Naive thymus-derived CD4-positive, alpha-beta T cell (primary cell): ENCODE measurements around the gene PIANP. TPM values are rescaled to one million over a fixed set of nuclear protein-coding genes. Genes with fewer than 3 reads are reported as not detected.
A peak's percentile ranks its signal among the peaks of the same experiment; 100 is the strongest.

Experiments
- ATAC-seq: fragments of 150-1000 bp; cut with Tn5 transposase; 2 replicates; pipeline ENCODE4 v1.10.0; 2021; ENCODE audit warnings: mild to moderate bottlenecking, moderate library complexity
- CTCF ChIA-PET: fragments of 350-600 bp; sonication (Branson Sonifier 250); formaldehyde crosslinking; loops from one replicate; lab custom pipeline; 2021; ENCODE audit warnings: antibody characterized with exemption; lab: Charles Lee
- POLR2A ChIA-PET: fragments of 350-600 bp; sonication (Branson Sonifier 250); formaldehyde crosslinking; loops from one replicate; lab custom pipeline; 2021; ENCODE audit warnings: antibody characterized with exemption, inconsistent platforms; lab: Charles Lee
- DNase-seq, 9 donors: peaks; one replicate each; pipeline versions ENCODE4 v3.0.0 to v3.0.0-alpha.2; 2020 to 2022; ENCODE audit warnings: mixed read lengths in 1 of 9
- H3K27ac ChIP-seq: one replicate; pipeline ENCODE4 v1.7.0; 2013; ENCODE audit warnings: mild to moderate bottlenecking, low read depth, low read length, moderate library complexity
- H3K27me3 ChIP-seq, 2 donors: one replicate each; pipeline ENCODE4 v1.7.0; 2013; ENCODE audit warnings: low read length in 2 of 2, mild to moderate bottlenecking in 2 of 2, moderate library complexity in 2 of 2; ENCODE audit not compliant: control insufficient read depth in 2 of 2, insufficient read depth in 2 of 2
- H3K36me3 ChIP-seq, 3 experiments: 1 replicate in 2 of 3; 2 replicates in 1 of 3; pipeline ENCODE4 v1.7.0; 2013; ENCODE audit warnings: low read length in 3 of 3, mild to moderate bottlenecking in 3 of 3, moderate library complexity in 1 of 3; ENCODE audit not compliant: insufficient read depth in 3 of 3, control insufficient read depth in 2 of 3
- H3K4me1 ChIP-seq, 2 donors: one replicate each; pipeline ENCODE4 v1.7.0; 2013; ENCODE audit warnings: low read length in 2 of 2, mild to moderate bottlenecking in 2 of 2, moderate library complexity in 1 of 2; ENCODE audit not compliant: control insufficient read depth in 2 of 2, insufficient read depth in 2 of 2
- H3K4me3 ChIP-seq: 2 replicates; pipeline ENCODE4 v1.7.0; 2013; ENCODE audit warnings: mild to moderate bottlenecking, low read length
- H3K9me3 ChIP-seq, 3 experiments: 1 replicate in 2 of 3; 2 replicates in 1 of 3; pipeline ENCODE4 v1.7.0; 2013; ENCODE audit warnings: low read length in 3 of 3; ENCODE audit not compliant: control insufficient read depth in 2 of 3
- H3K27ac Mint-ChIP-seq, 9 donors: one replicate each; pipeline ENCODE4 v1.8.0; 2020 to 2022; ENCODE audit warnings: mixed read lengths in 9 of 9, mild to moderate bottlenecking in 8 of 9, moderate library complexity in 5 of 9, inconsistent platforms in 2 of 9
- H3K27me3 Mint-ChIP-seq, 5 donors: one replicate each; pipeline ENCODE4 v1.8.0; 2021 to 2022; ENCODE audit warnings: mixed read lengths in 5 of 5, mild to moderate bottlenecking in 1 of 5
- H3K36me3 Mint-ChIP-seq, 5 donors: one replicate each; pipeline ENCODE4 v1.8.0; 2020 to 2022; ENCODE audit warnings: mixed read lengths in 5 of 5, mild to moderate bottlenecking in 3 of 5, inconsistent platforms in 1 of 5
- H3K4me1 Mint-ChIP-seq, 7 donors: one replicate each; pipeline ENCODE4 v1.8.0; 2020 to 2022; ENCODE audit warnings: mixed read lengths in 7 of 7, mild to moderate bottlenecking in 3 of 7, inconsistent platforms in 1 of 7
- H3K4me3 Mint-ChIP-seq, 10 donors: one replicate each; pipeline ENCODE4 v1.8.0; 2020 to 2022; ENCODE audit warnings: mild to moderate bottlenecking in 10 of 10, mixed read lengths in 10 of 10, moderate library complexity in 6 of 10, inconsistent platforms in 2 of 10
- H3K9me3 Mint-ChIP-seq, 11 donors: one replicate each; pipeline ENCODE4 v1.8.0; 2020 to 2022; ENCODE audit warnings: mixed read lengths in 11 of 11, mild to moderate bottlenecking in 4 of 11, inconsistent platforms in 1 of 11, moderate library complexity in 1 of 11
- intact Hi-C, 2 donors: fragments of 100-400 bp; cut with micrococcal nuclease; formaldehyde crosslinking; loops; one replicate each; pipeline ENCODE4 v1.15.1; 2023
- polyA plus RNA-seq, 2 donors: library from polyadenylated mRNA; unstranded; fragments of 300-500 nt; fragmentation: Illumina TruSeq; gene quantifications; one replicate each; pipeline ENCODE4 v1.2.3, GENCODE V29; 2021
- total RNA-seq, 6 experiments: library from RNA in 5 of 6; stranded (reverse) in 5 of 6; gene quantifications; 1 replicate in 5 of 6; 2 replicates in 1 of 6; pipeline ENCODE4 v1.2.3 and lab custom pipeline; 2021 to 2026

Gene PIANP
- total and polyA plus RNA-seq, 7 experiments from 2014 or later, result 0.22 to 1.7 (median 0.84) TPM; not detected in 1

DNA sequence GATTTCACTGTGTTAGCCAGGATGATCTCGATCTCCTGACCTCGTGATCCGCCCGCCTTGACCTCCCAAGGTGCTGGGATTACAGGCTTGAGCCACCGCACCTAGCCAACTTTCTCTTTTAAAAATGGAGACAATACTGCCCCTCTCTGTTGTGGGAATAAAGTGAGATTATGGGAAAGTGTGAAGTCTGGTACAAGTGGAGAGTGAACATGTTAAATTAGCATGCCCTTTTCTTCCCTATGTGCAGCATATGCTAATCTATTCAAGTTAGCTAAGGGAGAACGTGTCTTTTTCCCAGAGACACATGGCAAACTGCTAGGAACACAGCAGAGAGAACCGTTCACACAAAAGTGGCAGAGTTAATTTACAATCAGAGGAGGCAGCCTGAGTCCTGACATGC lies 24.7 kb upstream of the PIANP start:
- intact Hi-C loops, result loop anchor here in 1 of 2 donors (2.0 kb wide), 1 partner anchor 293 kb away; the partner anchor contains the start of gene LPCAT3
- H3K4me3 ChIP-seq, result no peak overlapping the region
- POLR2A ChIA-PET, result interaction anchor here (0.7 to 3.6 kb wide), 8 partner anchors 11 to 127 kb away, joined by 3 to 67 read pairs (median 7); partner anchors contain the start of genes CDCA3, MLF2, USP5 and ZNF384
- no peaks in the 10 kb centered on the region for H3K27me3 ChIP-seq
- ATAC-seq (no peak), DNase-seq (no peak)
- Mint-ChIP-seq H3K4me3 (peak overlapping the region in 9 of 10 donors; percentile 16 to 97 (median 65)), H3K4me1 (peaks cover 24 to 34% (median 29%) of the 10 kb centered on the region in 7 donors), H3K36me3 (peaks cover 8 to 29% (median 11%) of the 10 kb centered on the region in 5 donors), H3K27ac (peak overlapping the region in 7 of 9 donors; percentile 33 to 96 (median 58)), H3K27me3 (no peaks in the 10 kb centered on the region), H3K9me3 (peaks cover 0 to 3% (median 0%) of the 10 kb centered on the region in 11 donors)
- peaks cover 12 to 30% (median 18%) of the 10 kb centered on the region in 3 experiments for H3K36me3 ChIP-seq
- H3K27ac ChIP-seq, result no peak overlapping the region
- CTCF ChIA-PET, result interaction anchor here (1.0 to 3.0 kb wide), 3 partner anchors 36 to 126 kb away, joined by 3 to 11 read pairs (median 7); partner anchors contain the start of genes CDCA3, USP5 and ZNF384
- H3K4me1 ChIP-seq, result peaks cover 10 to 11% of the 10 kb centered on the region in 2 donors
- H3K9me3 ChIP-seq, result no peaks in the 10 kb centered on the region

DNA sequence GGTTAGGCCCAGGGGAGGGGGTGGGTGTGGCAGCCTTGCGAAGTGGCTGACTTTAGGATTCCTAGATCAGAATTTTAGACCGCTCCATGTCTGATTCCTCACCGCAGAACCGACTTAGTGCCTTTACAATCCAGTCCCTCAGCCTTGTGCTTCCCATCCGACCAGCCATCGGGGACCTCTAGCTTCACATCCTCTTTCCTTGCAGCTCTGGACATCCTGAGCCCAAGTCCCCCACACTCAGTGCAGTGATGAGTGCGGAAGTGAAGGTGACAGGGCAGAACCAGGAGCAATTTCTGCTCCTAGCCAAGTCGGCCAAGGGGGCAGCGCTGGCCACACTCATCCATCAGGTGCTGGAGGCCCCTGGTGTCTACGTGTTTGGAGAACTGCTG lies 23.8 kb upstream of the PIANP start:
- H3K36me3 Mint-ChIP-seq, result peaks cover 4 to 20% (median 8%) of the 10 kb centered on the region in 5 donors
- intact Hi-C loops, result loop anchor here (1.0 to 2.0 kb wide), 14 partner anchors 21 to 294 kb away; partner anchors contain the start of genes CHD4 (in 2 of the 2), ING4 (in 2 of the 2), MLF2 (in 2 of the 2) and MRPL51 (in 2 of the 2)
- H3K27ac Mint-ChIP-seq, result peak overlapping the region; percentile 90 to 98 (median 96)
- no peaks in the 10 kb centered on the region for H3K9me3 ChIP-seq
- DNase-seq (peak in 1 of 9 donors; percentile 39), ATAC-seq (peak; percentile 13)
- peak overlapping the region; percentile 75 for H3K27ac ChIP-seq
- H3K36me3 ChIP-seq, result peaks cover 9 to 21% (median 12%) of the 10 kb centered on the region in 3 experiments
- H3K9me3 Mint-ChIP-seq, result peaks cover 0 to 3% (median 0%) of the 10 kb centered on the region in 11 donors
- no peaks in the 10 kb centered on the region for H3K27me3 Mint-ChIP-seq
- peak overlapping the region; percentile 63 for H3K4me3 ChIP-seq
- H3K4me1 Mint-ChIP-seq, result peaks cover 24 to 34% (median 27%) of the 10 kb centered on the region in 7 donors
- CTCF ChIA-PET, result interaction anchor here (0.6 to 3.0 kb wide), 6 partner anchors 25 to 127 kb away, joined by 3 to 11 read pairs (median 4); partner anchors contain the start of genes CDCA3, USP5 and ZNF384
- no peaks in the 10 kb centered on the region for H3K27me3 ChIP-seq
- peaks cover 10 to 11% of the 10 kb centered on the region in 2 donors for H3K4me1 ChIP-seq
- POLR2A ChIA-PET, result interaction anchor here (0.6 to 3.6 kb wide), 28 partner anchors 8 to 453 kb away, joined by 3 to 67 read pairs (median 4); partner anchors contain the start of genes CD4, CDCA3, ENO2 and MLF2
- H3K4me3 Mint-ChIP-seq, result peak overlapping the region; percentile 80 to 97 (median 92)

DNA sequence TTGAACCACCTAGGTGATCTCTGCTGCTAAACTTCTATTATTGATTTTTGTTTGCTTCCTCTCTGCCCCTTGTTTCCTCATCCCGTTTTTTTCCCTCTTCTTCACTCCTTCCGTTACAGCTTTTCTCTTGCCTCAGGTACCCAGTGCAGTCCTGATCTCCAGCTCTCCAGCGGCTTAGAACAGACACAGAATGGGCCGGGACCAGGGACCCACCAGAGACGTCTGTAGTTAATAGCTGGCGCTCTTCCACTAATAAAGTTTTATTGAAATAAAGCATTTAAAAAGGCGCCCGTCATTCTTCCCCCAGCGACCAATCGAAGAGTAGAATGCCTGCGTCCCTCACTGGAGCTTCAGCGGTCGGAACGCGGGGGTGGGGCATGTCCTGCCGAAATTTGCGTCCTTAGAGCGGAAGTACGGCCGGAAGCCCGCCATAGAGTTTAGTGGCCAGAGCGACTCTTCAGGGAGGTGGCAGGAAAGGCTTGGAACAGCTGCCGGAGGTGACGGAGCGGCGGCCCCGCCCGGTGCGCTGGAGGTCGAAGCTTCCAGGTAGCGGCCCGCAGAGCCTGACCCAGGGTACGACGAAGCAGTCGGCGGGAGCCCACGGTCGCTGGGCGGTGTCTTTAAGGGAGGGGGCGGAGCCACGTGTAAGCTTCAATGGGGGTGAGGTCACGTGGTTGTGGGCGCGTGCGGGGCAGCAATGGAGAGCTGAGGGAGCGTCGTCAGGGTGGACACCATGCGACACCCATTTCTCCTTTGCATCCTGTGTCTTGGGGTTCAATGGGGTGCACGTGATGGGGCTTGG lies 23.2 kb upstream of the PIANP start, which contains the start of gene COPS7A:
TSS of gene COPS7A (plus strand) at position 440 of the 802 bp plus-strand sequence. CDS start 611 bp downstream, outside the sequence.
- H3K4me3 Mint-ChIP-seq, result peak within 1 kb of the TSS; percentile 80 to 97 (median 92)
- DNase-seq (peak; percentile 77 to 94 (median 90)), ATAC-seq (peak; percentile 93)
- H3K27me3 ChIP-seq, result no peaks in the 10 kb centered on the region
- ChIA-PET CTCF (interaction anchor here (0.6 to 3.0 kb wide), 9 partner anchors 24 to 128 kb away, joined by 3 to 11 read pairs (median 3); partner anchors contain the start of genes CDCA3, MLF2, USP5 and ZNF384), POLR2A (interaction anchor here (0.6 to 3.6 kb wide), 36 partner anchors 9 to 454 kb away, joined by 3 to 67 read pairs (median 4); partner anchors contain the start of genes C12orf57, CD27, CD4 and CDCA3)
- peak within 1 kb of the TSS; percentile 75 for H3K27ac ChIP-seq
- H3K36me3 ChIP-seq, result peaks cover 3 to 15% (median 6%) of the 10 kb centered on the region in 3 experiments
- H3K27me3 Mint-ChIP-seq, result no peaks in the 10 kb centered on the region
- H3K36me3 Mint-ChIP-seq, result peaks cover 4 to 14% (median 7%) of the 10 kb centered on the region in 5 donors
- intact Hi-C loops, result loop anchor here (1.0 to 2.0 kb wide), 14 partner anchors 21 to 295 kb away; partner anchors contain the start of genes CHD4 (in 2 of the 2), ING4 (in 2 of the 2), MLF2 (in 2 of the 2) and MRPL51 (in 2 of the 2)
- peaks cover 10 to 11% of the 10 kb centered on the region in 2 donors for H3K4me1 ChIP-seq
- H3K4me3 ChIP-seq, result peak within 1 kb of the TSS; percentile 63
- H3K4me1 Mint-ChIP-seq, result peaks cover 24 to 34% (median 27%) of the 10 kb centered on the region in 7 donors
- peak within 1 kb of the TSS; percentile 90 to 98 (median 96) for H3K27ac Mint-ChIP-seq
- H3K9me3 Mint-ChIP-seq, result peaks cover 0 to 3% (median 0%) of the 10 kb centered on the region in 11 donors
- H3K9me3 ChIP-seq, result no peaks in the 10 kb centered on the region

DNA sequence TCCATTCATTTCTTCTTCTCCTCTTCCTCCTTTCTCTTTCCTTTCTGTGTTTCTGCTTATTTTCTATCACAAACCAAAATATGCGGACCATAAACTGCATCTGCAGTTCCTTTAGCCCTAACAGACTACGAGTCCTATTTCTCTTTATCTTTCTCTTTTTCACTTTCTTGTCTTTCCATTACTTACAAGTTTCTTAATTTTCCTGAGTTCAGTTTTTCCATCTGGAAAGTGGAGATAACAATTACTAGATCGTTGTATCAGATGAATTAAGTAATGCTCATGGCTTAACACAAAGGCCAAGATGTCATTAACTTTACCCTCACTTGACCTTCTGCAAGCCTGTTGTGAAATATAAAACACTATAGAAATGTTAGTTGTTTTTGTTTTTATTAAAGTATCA lies 22.2 kb upstream of the PIANP start:
- H3K9me3 Mint-ChIP-seq, result peaks cover 0 to 3% (median 0%) of the 10 kb centered on the region in 11 donors
- peaks cover 4 to 8% (median 7%) of the 10 kb centered on the region in 5 donors for H3K36me3 Mint-ChIP-seq
- Histone ChIP-seq H3K27ac (no peak overlapping the region), H3K9me3 (no peaks in the 10 kb centered on the region), H3K36me3 (peaks cover 0 to 5% (median 0%) of the 10 kb centered on the region in 3 experiments), H3K27me3 (no peaks in the 10 kb centered on the region), H3K4me3 (no peak overlapping the region), H3K4me1 (peaks cover 10 to 11% of the 10 kb centered on the region in 2 donors)
- intact Hi-C loops, result no loop called here
- ChIA-PET CTCF (interaction anchor here (1.1 to 1.6 kb wide), 2 partner anchors 30 to 112 kb away, joined by 5 to 6 read pairs; partner anchors contain the start of gene MLF2), POLR2A (interaction anchor here (0.7 to 3.6 kb wide), 17 partner anchors 10 to 278 kb away, joined by 3 to 67 read pairs (median 4); partner anchors contain the start of genes CD27, CDCA3, MLF2 and USP5)
- ATAC-seq (no peak), DNase-seq (no peak)
- no peaks in the 10 kb centered on the region for H3K27me3 Mint-ChIP-seq
- H3K27ac Mint-ChIP-seq, result peak overlapping the region in 7 of 9 donors; percentile 21 to 98 (median 90)
- H3K4me3 Mint-ChIP-seq, result peak overlapping the region in 2 of 10 donors; percentile 82 to 91
- H3K4me1 Mint-ChIP-seq, result peaks cover 24 to 33% (median 27%) of the 10 kb centered on the region in 7 donors

DNA sequence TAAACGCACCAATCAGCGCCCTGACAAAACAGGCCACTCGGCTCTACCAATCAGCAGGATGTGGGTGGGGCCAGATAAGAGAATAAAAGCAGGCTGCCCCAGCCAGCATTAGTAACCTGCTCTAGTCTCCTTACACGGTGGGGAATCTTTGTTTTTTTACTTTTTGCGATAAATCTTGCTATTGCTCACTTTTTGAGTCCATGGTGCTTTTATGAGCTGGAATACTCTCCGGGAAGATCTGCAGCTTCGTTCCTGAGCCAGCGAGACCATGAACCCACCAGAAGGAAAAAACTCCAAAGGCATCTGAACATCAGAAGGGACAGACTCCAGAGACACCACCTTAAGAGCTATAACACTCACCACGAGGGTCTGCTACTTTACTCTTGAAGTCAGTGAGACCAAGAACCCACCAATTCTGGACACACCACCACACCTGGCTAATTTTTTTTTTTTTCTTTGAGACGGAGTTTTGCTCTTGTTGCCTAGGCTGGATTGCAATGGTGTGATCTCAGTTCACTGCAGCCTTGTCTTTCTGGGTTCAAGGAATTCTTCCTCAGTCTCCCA lies 16.3 kb upstream of the PIANP start:
- no peaks in the 10 kb centered on the region for H3K36me3 Mint-ChIP-seq
- ATAC-seq, result no peak
- ChIA-PET CTCF (interaction anchor here (0.6 kb wide), 1 partner anchor 127 kb away, joined by 4 read pairs; no protein-coding TSS in a partner anchor), POLR2A (interaction anchor here (0.7 to 1.0 kb wide), 2 partner anchors 72 to 554 kb away, joined by 3 to 4 read pairs; partner anchors contain the start of gene CD4)
- Histone ChIP-seq H3K9me3 (no peaks in the 10 kb centered on the region), H3K27me3 (no peaks in the 10 kb centered on the region), H3K4me3 (no peak overlapping the region), H3K27ac (no peak overlapping the region), H3K36me3 (no peaks in the 10 kb centered on the region), H3K4me1 (no peaks in the 10 kb centered on the region)
- intact Hi-C loops, result no loop called here
- no peak overlapping the region for H3K4me3 Mint-ChIP-seq
- no peaks in the 10 kb centered on the region for H3K9me3 Mint-ChIP-seq
- no peak for DNase-seq
- peak overlapping the region in 1 of 9 donors; percentile 12 for H3K27ac Mint-ChIP-seq
- H3K4me1 Mint-ChIP-seq, result peaks cover 0 to 3% (median 0%) of the 10 kb centered on the region in 7 donors
- H3K27me3 Mint-ChIP-seq, result peaks cover 0 to 5% (median 3%) of the 10 kb centered on the region in 5 donors
